Stimulated activated CD8-positive, alpha-beta memory T cell treated with anti-CD3 and anti-CD28 coated beads, Interleukin-4, amount 100 ng/mL, for 4 hours (primary cell): ENCODE data around the gene NME9.

Source experiments
- DNase-seq, 2 donors: peaks; one replicate each; pipeline ENCODE4 v3.0.0-alpha.2; 2020; ENCODE audit warnings: low read depth in 2 of 2, low spot score in 1 of 2

NME9 gene

DNA sequence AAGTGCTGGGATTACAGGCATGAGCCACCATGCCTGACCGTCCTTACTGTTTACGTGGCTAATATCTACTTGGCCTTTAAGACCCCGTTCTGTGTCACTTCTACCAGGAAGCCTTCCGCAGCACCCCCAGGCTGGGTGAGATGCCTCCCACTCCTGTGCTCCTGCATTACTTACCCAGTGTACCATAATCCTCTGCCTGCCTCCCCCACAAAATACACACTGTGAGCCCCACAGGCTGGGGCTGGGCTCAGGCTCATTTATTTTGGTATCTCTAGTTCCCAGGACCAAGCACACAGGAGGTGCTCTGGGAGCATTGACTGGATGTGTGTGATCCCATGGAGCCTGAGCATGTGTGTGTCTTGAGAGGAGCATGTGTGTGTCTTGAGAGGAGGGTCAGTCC is 33.7 kb upstream of the NME9 start:
- no peak for DNase-seq

DNA sequence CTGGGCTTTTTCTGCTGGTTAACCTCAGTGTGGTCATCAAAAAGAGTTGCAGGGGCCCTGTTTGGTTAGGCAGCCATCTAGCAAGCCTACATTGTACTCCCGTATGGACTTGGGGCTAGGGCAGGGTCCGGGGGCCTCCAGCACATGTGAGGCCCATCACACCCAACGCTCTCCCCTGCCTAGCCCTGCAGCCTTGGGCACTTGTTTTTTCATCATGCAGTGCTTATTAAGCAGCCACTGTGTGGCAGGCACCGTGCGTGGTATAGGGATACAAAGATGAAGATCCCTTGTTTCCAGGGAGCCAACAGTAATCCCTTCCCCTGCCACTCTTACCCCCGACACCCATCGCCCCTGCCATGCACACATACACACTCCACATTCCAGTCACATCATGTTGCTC is 32.9 kb upstream of the NME9 start:
- no peak for DNase-seq

DNA sequence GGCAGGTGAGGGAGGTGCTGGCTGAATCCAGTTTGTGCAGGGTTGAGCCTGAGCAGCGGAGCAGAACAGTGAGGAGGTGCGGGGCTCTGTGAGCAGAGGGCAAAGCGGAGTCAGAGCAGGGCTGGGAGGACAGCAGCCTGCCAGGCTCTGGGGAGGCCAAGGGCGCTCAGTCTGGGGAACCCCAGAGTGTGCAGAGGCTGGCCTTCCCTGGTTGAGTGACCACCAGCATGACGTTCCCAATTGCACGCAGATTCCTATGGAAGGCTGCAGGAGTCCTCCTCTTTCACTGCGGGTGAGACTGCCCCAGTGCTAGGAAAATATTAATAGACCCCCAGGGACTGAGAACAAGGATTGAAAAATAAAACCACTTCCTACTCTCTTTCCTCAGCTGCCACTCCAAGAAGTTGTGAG is 31.9 kb upstream of the NME9 start:
- no peak for DNase-seq

DNA sequence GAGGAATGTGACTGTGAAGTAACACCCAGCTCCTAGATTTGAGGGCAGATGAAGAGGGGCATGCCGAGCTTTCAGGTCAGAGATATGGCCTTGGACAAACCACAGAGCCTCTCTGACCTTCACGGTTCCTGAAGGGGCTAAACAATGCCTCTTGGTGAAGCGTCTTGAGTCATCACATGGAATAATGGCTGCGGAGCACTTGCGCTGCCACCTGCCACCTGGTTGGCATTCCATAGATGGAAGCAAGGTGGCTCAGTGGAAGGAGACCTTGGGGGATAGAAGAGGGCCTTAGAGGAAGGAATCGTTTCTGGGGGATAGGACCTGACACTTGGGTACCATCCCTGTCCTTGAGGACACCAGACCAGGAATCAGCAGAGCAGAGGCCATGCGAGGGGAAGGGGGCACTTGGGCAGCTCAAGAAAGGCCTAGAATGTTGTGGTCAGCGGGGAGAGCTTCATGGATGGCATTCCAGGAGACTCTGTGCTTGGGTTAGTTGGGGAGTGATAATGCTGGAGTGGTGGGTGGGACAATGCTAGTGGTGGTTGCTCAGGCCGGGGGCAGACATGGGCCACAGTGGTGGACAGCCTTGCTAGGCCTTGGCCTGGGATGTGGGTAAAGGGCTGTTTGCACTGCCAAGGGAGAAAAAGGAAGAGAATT is 31.3 kb upstream of the NME9 start:
- DNase-seq: no peak

DNA sequence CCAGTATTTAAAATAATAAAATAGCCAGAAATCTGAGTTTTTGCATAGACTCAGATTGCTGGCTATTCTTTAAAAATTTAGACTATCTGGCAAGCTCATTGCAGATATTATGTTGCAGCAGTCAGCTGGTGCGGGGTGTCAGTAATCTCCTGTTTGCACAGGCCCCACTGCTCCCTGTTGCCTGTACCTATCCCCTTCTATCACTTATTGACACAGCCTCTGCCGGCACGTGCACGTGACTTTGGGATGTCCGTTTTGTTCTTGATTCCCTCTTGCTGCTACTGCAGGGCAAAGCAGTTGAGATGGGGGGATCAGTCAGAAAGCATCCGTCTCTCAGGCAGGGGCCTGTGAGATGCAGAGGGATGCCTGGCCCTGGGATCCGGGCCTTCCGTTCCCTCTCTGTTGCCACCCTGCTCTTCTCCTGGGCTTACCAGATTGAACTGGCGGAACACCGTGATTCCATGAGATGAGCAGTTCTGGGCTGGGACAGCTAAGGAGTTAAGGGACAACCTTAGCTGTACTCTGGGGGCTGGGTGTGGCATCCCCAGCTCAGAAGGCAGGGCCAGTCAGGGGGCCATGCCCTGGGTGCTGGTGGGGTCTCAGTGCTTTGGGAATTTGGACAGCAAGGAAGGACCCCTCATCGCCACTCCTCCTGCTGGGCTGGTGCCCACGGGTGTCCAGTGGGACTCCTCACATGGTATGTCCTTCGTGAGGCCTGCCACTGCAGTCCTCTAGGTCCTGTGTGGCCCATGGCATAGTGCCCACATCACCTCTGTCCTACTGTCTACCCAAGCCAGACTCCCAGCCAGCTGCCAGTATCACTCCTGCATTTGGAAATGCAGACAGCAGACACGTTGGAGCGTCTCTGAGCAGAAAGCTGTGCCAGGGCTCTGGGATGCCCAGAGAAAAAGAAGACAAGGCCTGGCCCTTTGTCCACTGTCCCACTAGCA is 30.5 kb upstream of the NME9 start:
- DNase-seq: no peak

DNA sequence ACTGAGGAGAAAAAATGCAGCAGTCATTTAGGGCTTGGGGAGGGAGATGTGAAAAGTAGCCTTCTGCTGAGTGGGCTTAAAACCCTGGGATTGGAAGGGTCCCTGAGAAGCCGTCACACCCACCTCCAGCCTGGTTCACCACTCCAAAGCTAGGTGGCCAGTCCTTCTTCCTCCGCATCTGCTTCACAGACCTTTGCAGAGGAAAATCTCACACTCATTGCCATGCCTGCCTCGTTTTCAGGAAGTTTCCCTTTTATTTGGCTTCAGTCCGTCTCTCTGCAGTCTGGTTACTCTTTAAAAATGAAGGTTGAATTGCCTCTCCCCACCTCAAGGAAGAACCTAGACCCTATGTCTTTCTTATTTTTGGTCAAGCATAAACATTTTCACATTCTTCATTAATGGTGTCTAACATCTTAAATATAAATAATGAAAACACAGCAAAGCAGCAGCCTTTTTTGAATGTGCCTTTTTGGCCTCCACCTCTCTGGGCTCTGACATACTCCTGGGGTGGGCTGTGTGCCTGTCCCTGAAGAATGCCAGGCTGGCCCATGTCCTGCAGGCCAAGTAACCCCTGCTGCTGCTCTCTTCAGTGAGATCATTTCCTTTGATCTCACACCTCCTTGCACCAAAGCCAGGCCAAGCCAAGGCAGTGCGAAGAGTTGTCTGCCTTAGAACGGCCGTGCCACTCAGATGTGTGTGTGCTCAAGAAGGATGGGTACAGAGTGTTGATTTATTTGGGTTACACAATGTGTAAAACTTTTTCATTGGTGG is 29.7 kb upstream of the NME9 start:
- DNase-seq: no peak

DNA sequence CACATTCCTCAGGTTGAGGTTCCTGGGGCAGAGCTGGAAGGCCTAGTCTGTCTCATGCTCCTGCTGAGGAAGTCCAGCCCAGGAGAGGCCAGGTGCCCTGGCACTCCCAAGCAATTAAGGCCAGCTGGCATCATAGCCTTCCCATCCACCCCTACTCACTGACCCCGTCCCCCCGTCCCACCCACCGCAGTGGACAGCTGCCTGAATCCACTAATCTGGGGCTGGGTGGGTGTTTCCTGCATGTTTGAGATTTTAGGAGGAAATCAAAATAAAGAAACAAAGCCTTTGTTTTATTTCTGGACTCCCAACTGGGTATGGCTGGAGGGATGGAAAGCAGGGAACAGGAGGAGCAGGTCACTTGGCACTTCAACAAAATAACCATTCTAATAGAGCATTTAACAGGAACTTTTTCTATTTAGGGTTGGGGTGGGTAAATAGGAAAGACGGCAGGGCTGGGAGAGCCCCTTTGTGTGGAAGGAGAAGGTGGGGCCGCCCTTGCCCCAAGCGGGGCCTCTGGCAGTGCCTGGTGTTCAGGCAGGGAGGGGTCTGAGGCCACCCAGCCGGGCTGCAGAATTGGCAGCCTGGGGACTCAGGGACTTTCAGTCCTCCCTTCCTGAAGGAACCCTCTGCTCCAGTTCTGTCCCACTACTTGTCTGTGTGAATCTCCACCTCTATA is 27.2 kb upstream of the NME9 start:
- no peak for DNase-seq

DNA sequence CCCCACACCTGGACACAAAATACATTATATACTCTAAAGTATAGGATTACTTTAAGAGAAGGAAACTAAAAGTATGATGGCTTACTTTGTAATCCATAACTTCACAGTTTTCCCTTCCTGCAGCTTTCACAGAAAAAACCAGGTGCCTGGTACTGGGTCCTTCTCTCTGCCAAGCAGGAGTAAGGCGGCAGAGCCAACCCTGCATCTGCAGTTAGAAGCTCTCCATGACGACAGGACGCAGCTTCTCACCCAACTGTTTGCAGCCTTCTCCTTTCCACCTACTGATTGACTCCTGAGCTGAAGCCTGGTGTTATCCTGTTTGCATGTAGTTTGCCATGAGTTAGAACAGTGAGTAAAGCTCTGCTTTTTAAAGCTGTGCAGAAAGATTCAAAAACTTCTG is 25.4 kb upstream of the NME9 start:
- no peak for DNase-seq

DNA sequence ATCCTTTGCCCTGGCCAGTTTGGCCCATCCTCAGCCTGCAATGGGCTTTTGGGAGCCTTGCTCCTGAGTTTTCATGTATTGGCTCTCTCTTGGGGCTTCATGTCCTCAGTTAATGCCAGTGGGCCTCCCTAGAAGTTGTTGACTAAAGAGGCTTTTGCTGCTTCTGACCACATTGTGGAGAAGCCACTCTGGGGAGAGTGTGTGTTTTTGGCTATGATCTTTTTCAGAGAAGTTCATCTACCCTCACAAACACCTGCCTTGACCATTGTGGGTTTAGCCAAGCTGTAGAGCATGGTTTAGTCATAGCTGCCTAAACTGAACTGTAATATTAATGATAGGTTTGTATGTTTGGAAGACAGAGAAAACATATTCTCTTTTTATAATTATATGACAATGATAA is 24.7 kb upstream of the NME9 start:
- no peak for DNase-seq

DNA sequence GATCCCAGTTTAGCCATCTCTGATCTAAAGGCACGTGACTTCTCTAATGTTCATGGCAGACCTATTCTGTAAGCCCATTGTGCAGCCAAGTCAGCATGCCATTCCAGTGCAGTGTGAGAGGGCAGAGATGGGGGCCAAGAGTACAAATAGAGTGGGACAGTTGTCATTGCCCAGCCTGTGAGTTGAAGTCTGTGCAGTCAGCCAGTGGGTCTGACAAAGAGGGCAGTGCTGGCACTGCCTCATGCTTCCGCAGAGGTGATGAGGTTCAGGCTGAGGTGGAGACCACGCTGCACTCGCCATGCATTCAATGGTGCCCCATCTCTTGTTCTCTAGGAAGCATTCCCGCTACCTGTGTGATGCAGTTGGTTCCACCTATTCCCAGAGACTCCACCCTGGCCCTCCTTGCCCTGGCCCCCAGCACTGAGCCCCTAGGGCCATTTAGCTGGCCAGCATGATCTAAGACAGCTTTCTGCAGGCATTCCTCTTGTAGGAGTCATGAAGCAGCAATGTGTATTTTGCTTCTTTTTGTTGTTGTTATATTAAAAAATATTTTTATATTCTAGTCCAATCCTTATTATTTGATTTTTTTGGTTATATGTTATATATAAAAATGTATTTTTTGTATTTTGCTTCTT is 22.4 kb upstream of the NME9 start:
- no peak for DNase-seq

DNA sequence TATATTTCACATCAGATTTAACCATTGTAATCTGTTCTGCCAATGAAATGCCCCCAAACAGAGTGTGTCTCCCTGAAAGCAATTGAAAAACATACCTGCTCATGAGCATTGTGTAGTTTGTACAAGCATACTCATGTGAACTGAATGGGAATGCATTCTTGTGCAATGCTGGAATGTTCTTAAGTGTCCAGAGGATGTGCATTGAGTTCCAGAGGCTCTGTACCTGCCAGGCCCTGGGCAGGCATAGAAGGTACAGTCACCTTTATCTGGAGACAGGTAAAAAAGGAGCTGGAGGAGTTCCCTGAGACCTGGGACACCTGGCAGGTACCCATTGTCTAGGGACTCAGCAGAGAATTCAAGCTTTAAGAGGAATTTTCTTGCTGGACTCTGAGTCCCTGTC is 21.5 kb upstream of the NME9 start:
- DNase-seq: no peak

DNA sequence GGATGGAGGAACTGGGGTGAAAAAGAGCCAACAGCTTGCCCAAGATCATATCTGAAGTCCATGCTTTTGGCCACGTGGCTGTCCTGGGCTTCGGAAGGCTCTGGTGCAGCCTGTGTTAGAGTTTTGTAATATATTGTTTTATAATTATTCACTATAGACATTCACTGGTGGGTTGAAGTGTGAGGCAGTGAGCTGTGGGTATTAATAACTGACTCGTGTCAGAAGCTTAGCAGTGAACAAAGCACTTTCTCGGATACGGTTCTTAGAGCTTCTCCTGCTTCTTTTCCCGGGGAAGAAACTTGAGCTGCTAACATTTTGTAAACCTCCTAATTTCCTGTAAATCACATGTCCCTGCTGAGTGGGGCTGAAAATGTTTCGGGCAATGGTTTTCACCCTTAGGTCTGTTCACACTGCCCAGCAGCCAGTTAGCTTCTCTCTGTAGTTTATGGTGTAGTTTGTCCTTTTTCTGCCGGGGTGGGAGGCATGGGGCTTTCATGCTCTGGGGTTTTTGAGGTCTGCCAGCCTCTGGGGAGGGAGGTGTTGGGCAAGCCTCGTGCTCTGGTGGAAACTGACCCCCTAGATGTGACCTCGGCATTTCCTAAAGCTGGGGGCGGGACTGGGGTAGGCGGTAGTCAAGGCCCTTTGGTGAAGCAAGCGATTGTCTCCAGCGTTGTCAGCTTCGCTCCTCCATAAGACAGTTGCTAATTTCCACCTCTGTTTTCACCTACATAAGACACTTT is 20.4 kb upstream of the NME9 start:
- DNase-seq: no peak

DNA sequence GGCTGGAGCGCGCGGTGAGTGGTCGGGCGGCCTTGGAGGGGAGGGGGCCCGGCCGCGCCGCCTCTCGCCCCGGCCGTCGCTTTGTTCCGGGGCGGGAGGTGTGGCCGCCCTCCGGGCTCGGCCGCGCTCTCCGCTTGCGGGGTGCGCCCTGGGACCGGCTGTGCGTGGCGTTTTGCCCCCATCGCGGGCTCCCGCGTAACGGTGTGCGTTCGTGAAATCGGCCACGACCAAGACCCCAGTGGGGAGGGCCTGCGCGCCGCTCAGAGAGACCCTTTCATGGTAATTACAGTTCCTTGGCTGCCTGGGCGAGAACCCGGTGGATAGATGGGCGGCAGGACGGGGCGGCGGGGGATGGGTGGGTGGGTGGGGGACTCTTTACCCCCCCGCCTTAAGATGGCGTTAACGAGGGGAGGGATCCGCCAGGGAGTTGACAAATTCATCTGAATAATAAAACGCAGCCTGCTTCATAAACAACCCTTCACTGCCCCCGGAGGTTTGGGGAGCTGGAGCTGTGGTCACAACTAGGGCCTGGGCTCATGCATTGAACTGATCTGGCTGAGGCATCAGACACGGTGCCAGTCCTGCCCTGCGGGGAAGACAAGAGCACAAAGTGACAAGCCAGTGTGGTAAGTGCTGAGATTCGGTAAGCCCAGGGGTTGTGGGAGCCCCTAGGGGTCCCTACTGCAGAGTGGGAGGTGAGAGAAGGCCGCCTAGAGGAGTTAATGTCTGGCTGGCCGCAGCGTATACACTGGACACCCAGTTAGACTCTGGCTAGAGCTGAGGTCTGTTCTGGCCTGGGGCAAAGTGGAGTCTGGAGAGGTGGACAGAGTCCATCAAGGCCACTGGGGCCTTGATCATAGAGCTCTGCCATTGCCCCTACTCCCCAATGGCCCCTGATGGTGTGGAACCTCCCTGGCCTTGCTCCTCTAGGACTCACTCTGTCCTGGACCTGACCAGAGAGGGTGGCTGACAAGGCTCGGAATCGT is 19.4 kb upstream of the NME9 start:
- DNase-seq: no peak

DNA sequence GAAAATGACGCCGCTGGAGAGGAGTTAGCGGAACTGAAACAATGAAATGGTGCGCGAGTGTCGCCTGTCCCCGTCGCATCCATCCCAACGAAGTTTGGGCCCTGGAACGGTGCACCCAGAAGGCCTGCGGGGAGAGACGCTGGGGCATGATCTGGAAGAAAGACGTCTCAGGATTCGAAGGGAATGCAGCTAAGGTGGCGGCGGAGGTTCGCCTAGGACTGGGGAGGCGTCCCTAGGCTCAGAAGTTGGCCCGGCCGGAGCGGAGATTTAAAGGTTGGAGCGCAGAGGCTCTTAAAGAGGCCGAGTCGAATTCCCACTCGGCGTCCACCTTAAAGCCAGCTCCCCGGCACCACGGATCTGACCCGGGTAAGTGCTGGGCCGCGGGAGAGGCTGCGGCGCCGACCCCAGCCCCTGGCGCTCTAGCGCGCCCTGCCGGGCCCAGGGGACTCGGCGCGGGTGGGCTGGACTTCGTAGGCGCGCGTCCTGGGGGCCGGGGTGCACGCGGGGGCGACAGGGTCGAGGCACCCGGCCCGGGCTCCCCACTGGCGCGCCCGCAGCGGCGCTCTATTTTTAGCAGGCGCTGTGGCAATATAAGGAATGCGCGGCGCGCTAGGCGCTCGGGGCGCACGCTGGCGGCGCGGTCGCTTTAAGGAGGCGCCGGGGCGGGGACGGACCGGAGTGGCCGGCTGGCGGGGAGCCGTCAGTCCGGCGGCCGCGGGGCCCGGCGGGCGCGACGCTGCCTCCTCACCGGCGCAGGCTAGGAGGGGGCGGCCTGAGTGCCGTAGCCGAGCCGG is 18.5 kb upstream of the NME9 start, which contains the start of gene MRAS:
Gene MRAS, plus strand, starts transcription at position 620 of the 794 bp plus-strand sequence. CDS start 24,305 bp downstream, outside the sequence.
- no peak for DNase-seq

DNA sequence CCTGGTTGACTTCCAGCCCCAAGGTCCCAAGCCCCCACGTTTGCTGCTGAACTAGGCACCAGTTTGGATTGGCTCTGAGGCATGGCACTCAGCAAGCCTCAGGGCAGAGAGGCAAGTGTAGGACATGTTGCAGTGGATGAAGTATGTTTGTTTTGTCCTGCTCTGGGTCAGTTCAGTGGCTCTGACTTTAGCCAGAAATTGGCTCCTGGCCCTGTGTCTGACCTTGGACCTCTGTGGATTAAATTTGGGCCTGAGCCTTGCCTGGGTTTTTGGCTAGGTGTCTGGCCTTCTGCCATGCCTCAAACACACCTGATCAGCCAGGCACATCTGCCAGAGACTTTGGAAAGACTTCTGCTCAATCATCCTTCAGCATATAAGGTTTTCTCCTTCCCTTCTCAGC is 15.1 kb upstream of the NME9 start:
- no peak for DNase-seq

DNA sequence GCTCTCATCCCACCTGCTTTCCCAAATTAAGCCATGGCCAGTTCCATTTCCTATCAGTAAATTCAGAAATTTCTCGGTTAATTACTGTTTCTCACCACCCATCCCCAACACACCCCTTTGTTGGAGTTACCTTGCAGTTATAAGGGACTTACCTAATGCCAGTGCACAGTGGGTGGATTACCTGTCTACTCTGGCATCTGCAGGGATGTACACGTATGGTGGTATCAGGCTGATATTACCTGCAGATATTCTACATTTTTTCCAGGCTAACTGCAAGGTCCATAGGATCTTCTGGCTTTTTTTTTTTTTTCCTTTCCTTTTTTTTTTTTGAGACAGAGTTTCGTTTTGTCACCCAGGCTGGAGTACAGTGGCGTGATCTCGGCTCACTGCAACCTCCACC is 10.9 kb upstream of the NME9 start:
- DNase-seq: no peak

DNA sequence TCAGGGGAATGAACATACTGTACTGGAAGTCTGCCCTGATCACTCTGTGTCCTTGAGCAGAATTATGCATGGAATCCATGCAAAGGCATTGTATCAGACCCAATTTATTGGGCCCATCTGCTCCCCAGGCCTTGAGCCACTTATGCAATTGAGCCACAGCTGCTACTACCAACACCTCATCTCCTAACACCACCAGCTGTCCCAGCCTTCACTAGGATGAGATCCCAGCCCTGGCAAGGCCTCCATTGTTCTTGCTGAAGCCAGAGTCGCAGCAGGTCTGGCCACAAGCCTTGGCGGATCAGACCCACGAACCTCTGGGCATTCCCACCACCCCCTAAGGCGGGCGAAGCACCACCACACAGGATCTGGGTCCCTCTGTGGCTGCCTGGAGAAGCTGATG is 9.2 kb upstream of the NME9 start:
- no peak for DNase-seq

DNA sequence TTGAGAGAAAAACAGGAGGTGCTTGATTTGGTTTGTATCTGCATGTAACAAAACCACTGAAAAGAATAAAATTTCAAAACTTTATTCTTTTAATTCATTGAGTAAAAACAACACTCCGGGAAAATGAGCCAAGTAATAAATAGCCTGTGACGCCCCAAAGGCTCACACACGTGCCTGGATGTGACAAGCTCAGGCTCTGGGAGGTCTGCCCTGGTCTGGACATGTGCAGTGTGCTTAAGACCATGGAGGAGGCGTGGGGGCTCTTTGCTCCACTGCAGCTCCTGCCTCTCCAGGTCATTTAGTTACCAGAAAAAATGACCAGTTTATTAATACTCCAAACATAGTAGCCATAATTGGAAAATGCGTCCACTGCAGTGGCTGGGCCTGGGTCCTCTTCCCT is 8.6 kb upstream of the NME9 start:
- no peak for DNase-seq
